Peyer's patch (tissue), 4 donors: ENCODE data around the gene PCMT1.
"Not testable (repeated sequence)": the region's sequence is repeated elsewhere in the genome, so short reads cannot be mapped to it uniquely, and the experiment has no call there.

Source experiments
- CTCF ChIP-seq, 6 experiments: fragments of 450-650 bp in 4 of 6; fragments of 200-600 bp in 2 of 6; sonication (generic) in 1 of 6; IDR thresholded peaks; one replicate each; pipeline ENCODE4 v1.5.1; 2017 to 2019; ENCODE audit warnings: antibody characterized with exemption in 6 of 6, mild to moderate bottlenecking in 3 of 6, moderate library complexity in 1 of 6
- POLR2A ChIP-seq, 2 donors: fragments of 450-650 bp; IDR thresholded peaks; one replicate each; pipeline ENCODE4 v1.5.1; 2017; ENCODE audit warnings: antibody characterized with exemption in 2 of 2, mild to moderate bottlenecking in 2 of 2, moderate library complexity in 2 of 2

- TF ChIP-seq CTCF, POLR2A (IDR thresholded peaks at IDR 0.05): not testable (repeated sequence)
These were observed 3.8 kb downstream of the PCMT1 start for GRCh38 chr6:149753374-149753637.
